Activated CD8-positive, alpha-beta T cell treated with anti-CD3 and anti-CD28 coated beads, Interleukin-2, amount 10 ng/mL, durations not matched to agents 7 days and 5 days (primary cell): ENCODE data around the gene CBY1. TPM values are rescaled to one million over a fixed set of nuclear protein-coding genes. Genes with fewer than 3 reads are reported as not detected.
"Not testable (repeated sequence)": the region's sequence is repeated elsewhere in the genome, so short reads cannot be mapped to it uniquely, and the experiment has no call there.

Experiments
- ATAC-seq: fragments of 150-1000 bp; cut with Tn5 transposase; one replicate; pipeline ENCODE4 v1.10.0; 2021; ENCODE audit warnings: moderate library complexity
- CTCF ChIA-PET: fragments of 350-600 bp; sonication (Branson Sonifier 250); formaldehyde crosslinking; loops from one replicate; lab custom pipeline; 2021; ENCODE audit warnings: antibody characterized with exemption; lab: Charles Lee
- POLR2A ChIA-PET: fragments of 350-600 bp; sonication (Branson Sonifier 250); formaldehyde crosslinking; loops from one replicate; lab custom pipeline; 2021; ENCODE audit warnings: antibody characterized with exemption; lab: Charles Lee
- DNase-seq: peaks from one replicate; pipeline ENCODE4 v3.0.0-alpha.2; 2020
- H3K27ac Mint-ChIP-seq: one replicate; pipeline ENCODE4 v1.8.0; 2021; ENCODE audit warnings: mild to moderate bottlenecking, mixed read lengths
- H3K27me3 Mint-ChIP-seq: one replicate; pipeline ENCODE4 v1.8.0; 2021; ENCODE audit warnings: low read depth, mixed read lengths
- H3K36me3 Mint-ChIP-seq: one replicate; pipeline ENCODE4 v1.8.0; 2021; ENCODE audit warnings: low read depth, mixed read lengths
- H3K4me1 Mint-ChIP-seq: one replicate; pipeline ENCODE4 v1.8.0; 2021; ENCODE audit warnings: low read depth, mixed read lengths
- H3K4me3 Mint-ChIP-seq: one replicate; pipeline ENCODE4 v1.8.0; 2021; ENCODE audit warnings: mild to moderate bottlenecking, mixed read lengths
- H3K9me3 Mint-ChIP-seq: one replicate; pipeline ENCODE4 v1.8.0; 2022; ENCODE audit warnings: mixed read lengths; ENCODE audit not compliant: insufficient read depth
- total RNA-seq, 2 experiments: library from RNA; stranded (reverse); gene quantifications; one replicate each; pipeline ENCODE4 v1.2.3, GENCODE V29; 2021

CBY1 gene
- 10 to 100 TPM; 11.6 to 13.6 TPM for total RNA-seq

DNA sequence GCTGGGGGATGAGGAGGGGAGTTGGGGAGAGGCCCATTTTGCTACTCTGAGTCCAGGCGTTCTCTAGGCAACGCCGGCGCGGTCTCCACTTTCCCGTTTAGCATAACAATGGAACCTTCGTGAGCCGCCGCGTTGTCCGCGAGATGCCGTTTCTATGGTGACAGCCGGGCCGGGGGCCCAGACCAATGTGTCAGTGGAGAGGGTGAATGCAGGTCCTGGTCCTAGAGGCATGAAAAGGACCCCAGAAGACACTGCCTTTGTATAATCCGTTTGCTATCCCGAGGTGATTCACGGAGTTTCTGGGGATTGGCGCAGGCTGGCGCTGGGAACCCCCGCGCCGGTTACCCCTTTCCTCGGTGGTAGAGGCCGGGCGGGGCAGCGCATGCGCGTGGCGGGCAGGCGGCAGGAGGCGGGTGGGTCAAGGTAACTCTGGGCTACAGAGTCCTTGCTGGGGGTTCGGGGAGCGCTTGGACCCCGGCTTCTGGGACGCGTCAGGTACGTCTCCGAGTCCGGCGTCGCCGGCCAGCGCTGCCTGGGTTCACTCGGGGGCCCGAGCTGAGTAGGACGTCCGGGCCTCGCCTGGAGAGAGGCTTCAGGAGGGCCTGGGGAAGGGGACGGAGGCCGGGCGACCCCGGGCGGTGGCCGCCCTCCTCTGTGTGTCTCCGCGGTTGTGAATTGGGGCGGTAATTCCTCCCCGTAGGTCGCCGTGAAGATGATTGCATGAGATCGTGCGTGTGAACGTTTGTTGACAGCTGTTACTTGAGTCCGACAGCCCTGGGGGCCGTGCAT lies at the start of gene CBY1, which contains the start of gene FAM227A:
CBY1 (plus strand) TSS at position 383 of the 789 bp plus-strand sequence. CDS start 11,417 bp downstream, outside the sequence.
FAM227A (minus strand) TSS at position 137 of the 789 bp plus-strand sequence. CDS start 6,224 bp downstream, outside the sequence.
- POLR2A ChIA-PET = interaction anchor here (0.6 to 2.5 kb wide), 5 partner anchors 25 to 454 kb away, joined by 3 to 21 read pairs (median 3); partner anchors contain the start of genes MAFF and TOMM22
- DNase-seq (peak; percentile 87), ATAC-seq (peak; percentile 84)
- no peaks in the 10 kb centered on the region for H3K36me3 Mint-ChIP-seq
- H3K9me3 Mint-ChIP-seq = no peaks in the 10 kb centered on the region
- peak within 1 kb of the TSS; percentile 91 for H3K4me3 Mint-ChIP-seq
- H3K27ac Mint-ChIP-seq = peak within 1 kb of the TSS; percentile 98
- CTCF ChIA-PET = interaction anchor here (0.8 to 1.8 kb wide), 2 partner anchors 25 to 85 kb away, joined by 3 to 9 read pairs; partner anchors contain the start of gene TOMM22
- H3K27me3 Mint-ChIP-seq = no peaks in the 10 kb centered on the region
- peaks cover 19% of the 10 kb centered on the region for H3K4me1 Mint-ChIP-seq

DNA sequence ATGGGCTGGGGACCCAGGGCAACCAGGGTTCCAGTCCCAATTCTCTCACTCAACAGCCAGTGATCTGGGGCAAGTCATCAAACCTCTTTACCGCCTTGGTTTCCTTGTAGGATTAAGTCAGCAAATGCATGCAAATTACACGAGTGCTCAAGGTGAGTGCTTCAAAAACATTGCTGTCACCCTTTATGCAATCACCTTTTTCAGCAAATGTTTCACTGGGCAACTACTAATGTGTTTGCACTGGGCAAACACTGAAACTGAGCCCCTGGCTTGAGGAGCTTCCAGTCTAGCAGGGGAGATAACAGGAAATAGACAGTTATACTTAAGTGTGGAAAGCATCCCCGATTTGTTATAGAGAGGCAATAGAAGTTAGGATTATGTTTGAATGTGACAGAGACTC lies 48.8 kb upstream of the CBY1 start:
- peaks cover 6% of the 10 kb centered on the region for H3K27me3 Mint-ChIP-seq
- H3K27ac Mint-ChIP-seq = no peak overlapping the region
- H3K4me1 Mint-ChIP-seq = no peaks in the 10 kb centered on the region
- DNase-seq (no peak), ATAC-seq (no peak)
- ChIA-PET CTCF (no interaction called here), POLR2A (no interaction called here)
- no peaks in the 10 kb centered on the region for H3K9me3 Mint-ChIP-seq
- no peak overlapping the region for H3K4me3 Mint-ChIP-seq
- no peaks in the 10 kb centered on the region for H3K36me3 Mint-ChIP-seq

- POLR2A ChIA-PET = no interaction called here
- H3K9me3 Mint-ChIP-seq = no peaks in the 10 kb centered on the region
- no peak for DNase-seq
- H3K27ac Mint-ChIP-seq = no peak overlapping the region
- H3K36me3 Mint-ChIP-seq = no peaks in the 10 kb centered on the region
- no peak overlapping the region for H3K4me3 Mint-ChIP-seq
- CTCF ChIA-PET = no interaction called here
- ATAC-seq = no peak
- H3K4me1 Mint-ChIP-seq = no peaks in the 10 kb centered on the region
- H3K27me3 Mint-ChIP-seq = peaks cover 4% of the 10 kb centered on the region
Measured at GRCh38 chr22:38608992-38609750, 47.3 kb upstream of the CBY1 start.

DNA sequence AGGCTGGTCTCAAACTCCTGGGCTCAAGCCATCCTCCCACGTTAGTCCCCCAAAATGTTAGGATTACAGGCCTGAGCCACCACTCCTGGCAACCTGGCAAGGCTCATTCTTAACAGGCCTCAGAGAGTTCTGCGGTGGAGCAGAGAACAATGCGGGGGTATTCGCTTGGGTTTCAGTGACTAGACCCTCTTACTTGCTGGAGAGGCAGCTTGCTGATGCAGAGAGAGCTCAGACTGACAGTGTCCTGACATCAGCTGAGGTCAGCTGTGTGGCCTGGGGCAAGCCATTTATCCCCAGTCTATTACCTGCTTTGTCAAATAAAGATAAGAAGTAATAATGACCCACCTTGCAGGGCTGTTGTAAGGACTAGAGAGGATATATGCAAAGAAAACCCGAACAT lies 46.2 kb upstream of the CBY1 start:
- ChIA-PET CTCF (no interaction called here), POLR2A (no interaction called here)
- DNase-seq (no peak), ATAC-seq (no peak)
- Mint-ChIP-seq H3K27ac (no peak overlapping the region), H3K9me3 (no peaks in the 10 kb centered on the region), H3K27me3 (peaks cover 4% of the 10 kb centered on the region), H3K4me3 (no peak overlapping the region), H3K36me3 (no peaks in the 10 kb centered on the region), H3K4me1 (no peaks in the 10 kb centered on the region)

GRCh38 chr22:38611559-38611958 lies 44.9 kb upstream of the CBY1 start:
- no peaks in the 10 kb centered on the region for H3K4me1 Mint-ChIP-seq
- H3K27me3 Mint-ChIP-seq = peaks cover 3% of the 10 kb centered on the region
- no peak overlapping the region for H3K4me3 Mint-ChIP-seq
- no peaks in the 10 kb centered on the region for H3K36me3 Mint-ChIP-seq
- ATAC-seq = no peak
- CTCF ChIA-PET = no interaction called here
- no peak overlapping the region for H3K27ac Mint-ChIP-seq
- POLR2A ChIA-PET = no interaction called here
- DNase-seq = no peak
- no peaks in the 10 kb centered on the region for H3K9me3 Mint-ChIP-seq

- Mint-ChIP-seq H3K9me3 (no peaks in the 10 kb centered on the region), H3K36me3 (no peaks in the 10 kb centered on the region), H3K27me3 (peaks cover 3% of the 10 kb centered on the region), H3K4me1 (no peaks in the 10 kb centered on the region), H3K27ac (no peak overlapping the region), H3K4me3 (no peak overlapping the region)
- ChIA-PET POLR2A (no interaction called here), CTCF (interaction anchor here (1.5 kb wide), 1 partner anchor 40 kb away, joined by 4 read pairs; no protein-coding TSS in a partner anchor)
- ATAC-seq (no peak), DNase-seq (no peak)
Measured at GRCh38 chr22:38612217-38613006, 44.0 kb upstream of the CBY1 start.

DNA sequence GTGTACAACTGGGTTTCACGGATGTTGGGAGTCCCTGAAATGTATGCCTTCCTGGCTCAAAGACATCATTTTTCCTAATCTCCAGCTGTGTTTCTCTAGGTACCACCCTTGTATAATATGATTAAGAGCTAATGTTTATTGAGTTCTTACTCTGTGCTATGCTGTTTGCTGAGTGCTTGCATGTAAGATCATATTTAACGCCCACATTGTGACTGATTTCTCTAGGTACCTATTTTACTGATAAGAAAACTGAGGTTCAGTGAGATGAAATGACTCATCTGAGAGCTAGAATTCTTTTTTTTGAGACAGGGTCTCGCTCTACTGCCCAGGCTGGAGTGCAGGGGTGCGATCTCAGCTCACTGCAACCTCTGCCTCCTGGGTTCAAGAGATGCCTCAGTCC lies 42.9 kb upstream of the CBY1 start:
- ChIA-PET CTCF (interaction anchor here (1.5 kb wide), 1 partner anchor 42 kb away, joined by 4 read pairs; no protein-coding TSS in a partner anchor), POLR2A (no interaction called here)
- Mint-ChIP-seq H3K27me3 (peaks cover 3% of the 10 kb centered on the region), H3K4me1 (no peaks in the 10 kb centered on the region), H3K4me3 (no peak overlapping the region), H3K27ac (no peak overlapping the region), H3K36me3 (no peaks in the 10 kb centered on the region), H3K9me3 (peaks cover 9% of the 10 kb centered on the region)
- ATAC-seq (no peak), DNase-seq (no peak)

DNA sequence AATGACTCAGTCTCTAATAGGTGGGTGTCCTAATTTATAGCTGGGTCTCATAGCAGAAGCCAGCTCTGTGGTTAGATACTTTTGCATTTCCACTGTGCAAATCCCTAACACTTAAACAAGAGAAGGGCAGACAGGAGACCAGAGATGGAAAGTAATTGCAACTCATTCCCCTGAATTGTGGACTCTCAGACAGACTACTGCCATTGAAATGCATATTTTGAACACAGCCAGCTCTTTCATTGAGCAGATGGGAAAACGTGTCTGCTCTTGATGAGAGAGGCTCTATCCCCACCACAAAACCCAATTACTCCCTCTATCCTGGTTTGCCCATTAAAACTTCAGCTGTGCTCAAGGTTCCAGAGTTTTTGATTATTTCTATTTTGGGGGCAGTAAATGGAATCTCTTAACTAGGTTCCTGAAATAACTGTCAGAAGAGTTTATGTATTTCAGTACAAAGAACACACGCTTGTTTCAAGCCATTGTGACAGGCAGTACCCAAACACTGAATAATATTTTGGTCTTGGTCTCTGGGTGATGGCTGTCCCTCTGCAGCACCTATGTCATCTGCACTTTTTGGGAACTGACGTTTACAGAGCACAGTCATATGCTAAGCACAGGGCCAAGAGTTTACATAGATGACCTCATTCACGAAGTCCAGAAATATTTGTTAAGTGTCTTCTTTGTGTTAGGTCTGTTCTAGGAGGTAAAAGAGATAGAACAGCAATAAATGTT lies 41.9 kb upstream of the CBY1 start:
- Mint-ChIP-seq H3K9me3 (peaks cover 11% of the 10 kb centered on the region), H3K36me3 (no peaks in the 10 kb centered on the region), H3K4me1 (no peaks in the 10 kb centered on the region), H3K27ac (no peak overlapping the region), H3K4me3 (no peak overlapping the region), H3K27me3 (peaks cover 4% of the 10 kb centered on the region)
- ATAC-seq (no peak), DNase-seq (no peak)
- ChIA-PET POLR2A (no interaction called here), CTCF (no interaction called here)

DNA sequence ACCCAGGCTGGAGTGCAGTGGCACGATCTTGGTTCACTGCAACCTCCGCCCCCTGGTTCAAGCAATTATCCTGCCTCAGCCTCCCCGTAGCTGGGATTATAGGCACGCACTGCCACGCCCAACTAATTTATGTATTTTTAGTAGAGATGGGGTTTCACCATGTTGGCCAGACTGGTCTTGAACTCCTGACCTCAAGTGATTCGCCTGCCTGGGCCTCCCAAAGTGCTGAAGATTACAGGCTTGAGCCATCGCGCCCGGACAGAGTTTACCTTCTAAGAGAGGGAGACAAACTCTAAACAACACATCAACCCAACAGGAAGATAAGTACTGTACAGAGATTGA lies 41.4 kb upstream of the CBY1 start:
- H3K36me3 Mint-ChIP-seq, CTCF ChIA-PET, H3K4me1 Mint-ChIP-seq, H3K27me3 Mint-ChIP-seq, ATAC-seq, POLR2A ChIA-PET, H3K27ac Mint-ChIP-seq, DNase-seq, H3K4me3 Mint-ChIP-seq: not testable (repeated sequence)
- H3K9me3 Mint-ChIP-seq = peaks cover 11% of the 10 kb centered on the region

- no peaks in the 10 kb centered on the region for H3K36me3 Mint-ChIP-seq
- CTCF ChIA-PET = no interaction called here
- peaks cover 11% of the 10 kb centered on the region for H3K9me3 Mint-ChIP-seq
- POLR2A ChIA-PET = no interaction called here
- no peak for ATAC-seq
- H3K4me1 Mint-ChIP-seq = no peaks in the 10 kb centered on the region
- H3K4me3 Mint-ChIP-seq = no peak overlapping the region
- peaks cover 4% of the 10 kb centered on the region for H3K27me3 Mint-ChIP-seq
- no peak overlapping the region for H3K27ac Mint-ChIP-seq
- no peak for DNase-seq
Measured at GRCh38 chr22:38618258-38618657, 38.2 kb upstream of the CBY1 start.

DNA sequence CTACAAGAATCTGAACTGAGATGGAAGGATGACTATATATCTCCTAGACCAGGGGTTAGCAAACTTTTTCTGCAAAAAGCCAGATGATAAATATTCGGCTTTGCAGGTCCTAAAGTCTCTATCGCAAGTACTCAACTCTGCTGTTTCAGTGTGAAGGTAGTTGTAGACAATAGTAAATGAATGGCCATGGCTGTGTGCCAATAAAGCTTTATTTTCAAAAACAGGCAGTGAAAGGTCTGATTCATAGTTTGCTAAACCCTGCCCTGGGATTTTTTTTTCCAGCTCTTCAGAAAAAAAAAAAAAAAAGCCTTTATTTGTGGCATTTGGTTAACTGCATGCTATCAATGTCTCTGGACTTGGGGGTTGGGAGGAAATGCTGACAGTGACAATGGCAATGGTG lies 37.8 kb upstream of the CBY1 start:
- POLR2A ChIA-PET = no interaction called here
- DNase-seq (no peak), ATAC-seq (no peak)
- peaks cover 11% of the 10 kb centered on the region for H3K9me3 Mint-ChIP-seq
- H3K4me1 Mint-ChIP-seq = no peaks in the 10 kb centered on the region
- no peak overlapping the region for H3K27ac Mint-ChIP-seq
- H3K4me3 Mint-ChIP-seq = no peak overlapping the region
- H3K36me3 Mint-ChIP-seq = no peaks in the 10 kb centered on the region
- peaks cover 4% of the 10 kb centered on the region for H3K27me3 Mint-ChIP-seq
- CTCF ChIA-PET = no interaction called here
